ENCODE results near the gene PPP1R14B.
A peak's percentile ranks its signal among the peaks of the same experiment; 100 is the strongest.

PPP1R14B gene

DNA sequence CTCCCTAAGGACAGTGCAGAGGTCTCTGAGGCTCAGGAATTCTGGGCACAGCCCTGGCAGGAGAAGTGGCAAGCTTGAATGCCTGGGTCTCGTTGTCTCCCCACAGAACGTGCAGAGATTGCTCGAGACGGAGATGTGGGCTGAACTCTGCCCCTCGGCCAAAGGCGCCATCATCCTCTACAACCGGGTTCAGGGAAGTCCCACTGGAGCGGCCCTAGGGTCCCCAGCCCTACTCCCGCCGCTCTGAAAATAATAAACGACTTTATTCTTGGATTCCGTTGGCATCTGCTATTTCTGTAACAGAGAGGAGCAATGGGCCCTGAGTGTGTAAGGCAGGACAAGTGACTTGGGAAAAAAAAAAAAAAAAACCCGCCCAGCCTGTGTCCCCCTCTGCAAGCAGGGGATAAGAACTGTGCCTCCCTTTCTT is 17.0 kb downstream of the PPP1R14B start:
- no peak for DNase-seq

DNA sequence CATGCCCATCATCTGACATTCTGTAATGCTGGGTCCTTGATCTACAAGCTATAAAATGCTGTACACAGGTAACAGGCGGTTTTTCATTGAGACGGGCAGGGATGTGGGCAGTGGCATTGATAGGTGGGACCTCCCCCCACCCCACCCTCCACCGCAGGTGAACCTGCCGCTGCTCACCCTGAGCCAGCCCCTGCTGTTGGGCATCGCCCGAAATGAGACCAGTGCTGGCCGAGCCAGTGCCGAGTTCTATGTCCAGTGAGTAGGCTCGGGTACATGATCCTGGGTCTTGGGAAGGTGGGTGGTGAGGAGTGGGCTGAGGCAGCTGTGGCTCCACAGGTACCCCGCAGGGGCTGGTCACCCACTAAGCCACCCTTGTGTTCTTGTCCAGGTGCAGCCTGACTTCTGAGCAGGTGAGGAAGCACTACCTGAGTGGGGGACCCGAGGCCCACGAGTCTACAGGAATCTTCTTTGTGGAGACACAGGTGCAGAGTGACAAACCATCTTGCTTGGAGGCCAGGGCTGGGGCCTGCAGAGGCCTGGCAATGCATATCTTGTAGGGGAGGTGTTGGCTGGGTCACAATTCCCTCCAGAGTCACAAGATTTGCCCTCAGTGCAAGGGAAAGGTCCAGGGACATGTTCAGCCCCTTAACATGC is 17.5 kb downstream of the PPP1R14B start:
- no peak for DNase-seq

DNA sequence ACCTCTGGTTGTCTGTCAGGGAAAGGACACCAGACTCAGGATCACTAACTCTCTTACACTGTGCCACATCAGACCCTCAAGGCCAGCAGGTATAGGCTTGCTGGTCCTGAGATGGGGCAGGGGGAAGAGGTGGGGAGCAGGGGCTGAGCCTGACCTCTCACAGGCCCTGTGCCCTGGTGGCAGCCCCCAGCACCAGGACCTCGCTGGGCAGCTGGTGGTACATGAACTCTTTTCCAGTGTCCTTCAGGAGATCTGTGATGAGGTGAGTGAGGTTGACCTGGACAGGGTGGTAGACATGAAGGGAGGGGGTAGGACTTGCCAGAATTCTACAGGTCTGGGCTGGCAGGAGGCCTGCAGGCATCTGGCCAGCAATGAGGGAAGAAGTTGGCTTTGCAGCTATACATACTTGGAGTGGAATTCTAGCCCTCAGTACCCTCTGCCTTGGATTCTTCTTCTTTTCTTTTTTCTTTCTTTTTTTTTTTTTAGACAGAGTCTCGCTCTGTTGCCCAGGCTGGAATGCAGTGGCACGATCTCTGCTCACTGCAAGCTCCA is 19.3 kb downstream of the PPP1R14B start:
- DNase-seq, result no peak

DNA sequence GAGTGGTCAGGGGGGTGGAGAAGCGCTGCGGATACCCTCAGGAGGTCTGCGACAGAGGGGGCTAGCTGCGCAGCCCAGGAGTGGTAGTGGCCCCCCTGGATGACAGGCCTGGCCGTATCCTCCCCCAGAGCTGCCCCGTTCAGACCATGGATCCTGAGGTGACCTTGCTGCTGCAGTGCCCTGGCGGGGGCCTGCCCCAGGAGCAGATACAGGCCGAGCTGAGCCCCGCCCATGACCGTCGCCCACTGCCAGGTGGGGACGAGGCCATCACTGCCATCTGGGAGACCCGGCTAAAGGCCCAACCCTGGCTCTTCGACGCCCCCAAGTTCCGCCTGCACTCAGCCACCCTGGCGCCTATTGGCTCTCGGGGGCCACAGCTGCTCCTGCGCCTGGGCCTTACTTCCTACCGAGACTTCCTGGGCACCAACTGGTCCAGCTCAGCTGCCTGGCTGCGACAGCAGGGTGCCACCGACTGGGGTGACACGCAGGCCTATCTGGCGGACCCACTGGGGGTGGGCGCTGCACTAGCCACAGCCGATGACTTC is 20.2 kb downstream of the PPP1R14B start:
- DNase-seq, result peak; percentile 71

DNA sequence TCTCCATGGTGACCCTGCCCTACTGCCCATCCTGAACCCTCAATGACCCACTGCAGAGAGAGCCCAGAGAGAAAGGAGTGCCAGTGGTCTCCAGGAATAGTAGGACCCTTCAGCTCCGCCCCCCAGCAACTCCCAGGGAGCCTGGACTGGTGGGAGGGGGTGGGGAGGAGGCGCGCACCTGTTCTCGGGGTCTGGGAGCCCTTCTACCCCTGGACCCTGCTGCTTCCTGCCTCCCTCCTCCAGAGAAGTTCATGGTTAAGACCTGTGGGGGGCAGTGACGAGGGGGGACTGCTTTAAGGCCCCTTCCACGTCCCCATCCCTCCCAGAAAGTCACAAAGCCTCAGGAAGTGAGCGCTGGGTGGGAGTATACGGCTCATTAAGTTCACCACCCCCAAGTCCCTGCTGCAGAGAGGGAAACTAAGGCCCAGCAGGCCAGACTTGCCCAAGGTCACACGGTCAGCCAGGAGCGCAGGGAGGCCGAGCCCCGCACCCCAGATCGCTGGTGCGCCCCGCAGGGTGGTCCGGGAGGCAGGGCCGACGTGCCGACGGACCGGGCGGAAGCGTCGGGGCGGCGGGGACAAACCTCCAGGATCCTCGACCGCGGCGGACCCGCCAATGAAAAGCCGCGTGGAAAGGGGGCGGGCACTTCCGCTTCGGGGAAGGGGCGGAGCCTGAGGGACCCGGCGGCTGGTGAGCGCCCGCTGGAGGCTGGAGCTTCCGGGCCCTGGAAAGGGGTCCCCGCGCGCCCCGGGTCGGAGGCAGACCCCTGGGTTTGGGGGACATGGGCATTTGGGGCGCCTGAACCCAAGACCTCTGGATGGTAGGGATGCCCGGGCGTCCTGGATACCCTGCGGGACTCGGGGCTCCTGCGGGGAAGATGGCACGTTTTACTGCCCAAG is 20.9 kb downstream of the PPP1R14B start, which contains the start of the genes NUDT22 and TRPT1:
Gene NUDT22 (plus strand): TSS at position 667 of the 899 bp plus-strand sequence. CDS start 379 bp downstream, outside the sequence.
Gene TRPT1 (minus strand): TSS at position 579 of the 899 bp plus-strand sequence. CDS start 326 bp downstream, at position 253.
- DNase-seq, result peak; percentile 89

DNA sequence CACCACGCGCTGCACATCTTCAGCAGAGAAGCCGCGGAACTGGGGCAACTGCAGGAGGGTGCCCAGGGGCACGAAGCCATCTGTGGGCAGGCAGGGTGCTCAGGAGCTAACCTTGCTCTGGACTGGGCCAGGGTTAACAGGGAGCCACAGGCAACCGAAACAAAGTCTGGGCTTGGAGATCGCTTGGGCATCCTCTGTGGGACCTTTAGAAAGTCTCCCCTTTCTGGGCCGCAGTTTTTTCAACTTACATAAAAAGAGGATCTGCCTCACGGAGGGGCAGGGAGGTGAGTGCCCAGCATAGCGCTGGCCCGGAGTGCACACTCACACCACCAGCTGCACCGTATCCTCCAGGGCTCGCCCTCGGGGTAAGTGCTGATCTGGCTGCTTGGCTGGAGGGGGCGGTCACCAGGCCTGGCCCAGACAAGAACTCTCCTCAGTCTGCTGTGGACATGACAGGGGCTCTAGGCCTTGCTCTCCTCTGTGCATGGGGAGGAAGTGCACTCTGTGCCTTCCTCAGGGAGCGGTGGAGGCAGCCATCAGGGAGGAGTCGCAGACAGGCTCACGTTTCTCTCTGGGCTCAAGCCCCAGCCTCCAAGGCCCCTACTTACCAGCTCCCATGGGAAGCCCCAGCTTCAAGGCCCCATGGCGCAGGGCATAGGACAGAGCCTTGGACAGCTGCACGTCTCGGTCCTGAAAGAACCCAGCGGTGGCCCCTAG is 21.7 kb downstream of the PPP1R14B start:
- DNase-seq, result no peak

DNA sequence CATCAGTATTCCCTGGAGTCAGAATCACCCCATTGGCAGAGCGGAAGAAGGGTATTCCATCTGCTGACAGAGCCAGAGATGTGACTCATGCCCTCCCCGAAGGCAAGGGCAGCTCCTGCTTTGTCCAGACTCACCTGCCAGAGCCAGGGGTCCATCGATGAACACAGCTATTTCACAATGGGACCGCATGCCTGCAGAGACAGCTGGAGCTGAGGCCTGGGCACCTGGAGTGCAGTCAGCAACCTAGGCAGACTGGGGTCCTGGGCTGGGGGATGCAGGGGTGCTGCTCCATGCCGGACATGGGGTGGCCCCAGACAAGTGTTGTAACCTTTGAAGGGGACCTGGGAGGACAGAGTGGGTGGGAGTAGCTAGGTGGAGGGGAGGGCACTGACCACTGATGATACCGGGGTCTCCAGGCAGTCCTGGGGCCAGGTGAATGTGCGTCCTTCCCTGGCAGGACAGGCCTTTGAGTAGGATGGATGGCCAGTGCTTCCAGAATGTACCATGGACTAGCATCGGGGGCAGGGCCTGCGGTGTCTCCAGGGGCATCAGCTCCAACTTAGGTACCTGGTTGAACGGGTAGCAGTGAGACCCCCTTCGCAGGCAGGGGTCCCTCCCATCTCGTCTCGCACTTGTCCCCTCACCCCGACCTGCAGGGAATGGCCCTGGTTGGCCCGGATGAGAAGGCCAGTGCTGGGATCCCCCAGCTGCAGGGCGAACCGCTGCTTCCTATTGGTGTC is 22.4 kb downstream of the PPP1R14B start:
- no peak for DNase-seq

DNA sequence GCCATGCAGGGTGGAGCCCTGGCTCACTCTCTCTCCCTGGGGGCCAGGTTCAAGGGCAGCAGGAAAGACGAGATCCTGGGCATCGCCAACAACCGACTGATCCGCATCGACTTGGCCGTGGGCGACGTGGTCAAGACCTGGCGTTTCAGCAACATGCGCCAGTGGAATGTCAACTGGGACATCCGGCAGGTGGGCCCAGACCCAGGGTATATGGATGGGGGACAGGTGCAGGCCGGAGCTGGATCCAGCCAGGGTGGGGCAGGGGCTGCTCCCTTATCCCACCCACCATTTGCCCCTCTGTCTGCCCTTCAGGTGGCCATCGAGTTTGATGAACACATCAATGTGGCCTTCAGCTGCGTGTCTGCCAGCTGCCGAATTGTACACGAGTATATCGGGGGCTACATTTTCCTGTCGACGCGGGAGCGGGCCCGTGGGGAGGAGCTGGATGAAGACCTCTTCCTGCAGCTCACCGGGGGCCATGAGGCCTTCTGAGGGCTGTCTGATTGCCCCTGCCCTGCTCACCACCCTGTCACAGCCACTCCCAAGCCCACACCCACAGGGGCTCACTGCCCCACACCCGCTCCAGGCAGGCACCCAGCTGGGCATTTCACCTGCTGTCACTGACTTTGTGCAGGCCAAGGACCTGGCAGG is 23.6 kb downstream of the PPP1R14B start:
- DNase-seq, result no peak

DNA sequence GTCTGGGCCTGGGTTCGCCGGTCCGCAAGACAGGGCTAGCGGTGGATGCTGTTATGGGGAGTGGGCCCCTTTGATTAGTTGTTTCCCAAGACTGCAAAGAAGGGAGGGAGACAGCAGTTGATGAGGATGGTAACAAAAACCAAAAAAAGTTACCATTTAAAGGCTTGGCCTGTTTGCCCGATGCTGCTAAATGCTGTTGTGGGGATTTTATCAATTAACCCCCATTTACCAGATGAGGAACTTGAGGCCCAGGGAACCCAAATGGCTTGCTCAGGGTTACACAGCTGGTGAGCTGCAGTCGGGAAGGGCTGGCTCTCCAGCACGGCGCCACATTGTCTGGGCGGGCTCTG is 24.1 kb downstream of the PPP1R14B start:
- DNase-seq, result no peak

DNA sequence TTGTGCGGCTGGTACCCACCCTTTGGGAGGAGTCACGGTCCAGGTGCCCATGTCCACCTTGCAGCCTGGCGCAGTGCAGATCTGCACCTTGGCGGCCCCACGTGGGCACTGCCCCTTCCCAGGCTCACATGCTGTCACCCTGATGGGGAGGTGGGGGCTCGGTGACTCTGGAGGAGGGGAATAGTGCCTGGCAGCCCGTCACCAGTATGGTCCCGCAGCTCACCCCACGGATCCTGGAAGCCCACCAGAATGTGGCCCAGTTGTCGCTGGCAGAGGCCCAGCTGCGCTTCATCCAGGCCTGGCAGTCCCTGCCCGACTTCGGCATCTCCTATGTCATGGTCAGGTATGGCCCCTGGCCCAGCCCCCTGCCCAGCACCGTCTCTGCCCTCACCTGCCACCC is 25.9 kb downstream of the PPP1R14B start:
- no peak for DNase-seq

DNA sequence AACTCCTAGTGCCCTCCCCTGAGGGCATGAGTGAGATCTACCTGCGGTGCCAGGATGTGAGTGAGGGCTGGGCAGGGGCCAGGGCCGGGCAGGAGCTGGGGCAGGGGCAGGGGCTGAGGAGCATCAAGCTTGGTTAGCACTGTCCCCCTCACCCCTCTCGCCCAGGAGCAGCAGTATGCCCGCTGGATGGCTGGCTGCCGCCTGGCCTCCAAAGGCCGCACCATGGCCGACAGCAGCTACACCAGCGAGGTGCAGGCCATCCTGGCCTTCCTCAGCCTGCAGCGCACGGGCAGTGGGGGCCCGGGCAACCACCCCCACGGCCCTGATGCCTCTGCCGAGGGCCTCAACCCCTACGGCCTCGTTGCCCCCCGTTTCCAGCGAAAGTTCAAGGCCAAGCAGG is 26.5 kb downstream of the PPP1R14B start:
- DNase-seq, result no peak

DNA sequence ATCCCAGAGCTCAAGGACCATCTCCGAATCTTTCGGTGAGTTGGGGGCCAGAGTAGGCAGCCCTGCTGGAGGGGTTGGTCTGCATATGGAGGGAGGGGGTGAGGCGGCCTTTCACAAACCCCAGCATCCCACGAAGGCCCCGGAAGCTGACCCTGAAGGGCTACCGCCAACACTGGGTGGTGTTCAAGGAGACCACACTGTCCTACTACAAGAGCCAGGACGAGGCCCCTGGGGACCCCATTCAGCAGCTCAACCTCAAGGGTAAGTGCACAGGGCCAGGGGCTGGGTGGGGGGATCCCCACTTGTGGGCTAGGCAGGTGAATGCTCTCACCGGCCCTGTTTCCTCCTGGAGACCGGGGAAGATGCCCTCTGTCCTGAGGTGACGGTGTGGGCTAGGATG is 27.0 kb downstream of the PPP1R14B start:
- no peak for DNase-seq

DNA sequence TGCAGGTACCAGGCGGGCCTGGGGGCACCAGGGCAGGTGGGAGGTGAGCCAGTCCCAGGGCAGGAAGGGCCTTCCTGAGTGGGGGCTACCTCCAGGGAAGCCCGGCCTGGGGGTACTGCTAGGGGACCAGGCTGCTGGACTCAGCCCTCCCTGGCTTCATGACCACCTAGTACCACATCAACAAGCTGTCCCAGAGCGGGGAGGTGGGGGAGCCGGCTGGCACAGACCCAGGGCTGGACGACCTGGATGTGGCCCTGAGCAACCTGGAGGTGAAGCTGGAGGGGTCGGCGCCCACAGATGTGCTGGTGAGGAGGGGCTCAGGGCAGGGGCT is 27.4 kb downstream of the PPP1R14B start:
- no peak for DNase-seq

DNA sequence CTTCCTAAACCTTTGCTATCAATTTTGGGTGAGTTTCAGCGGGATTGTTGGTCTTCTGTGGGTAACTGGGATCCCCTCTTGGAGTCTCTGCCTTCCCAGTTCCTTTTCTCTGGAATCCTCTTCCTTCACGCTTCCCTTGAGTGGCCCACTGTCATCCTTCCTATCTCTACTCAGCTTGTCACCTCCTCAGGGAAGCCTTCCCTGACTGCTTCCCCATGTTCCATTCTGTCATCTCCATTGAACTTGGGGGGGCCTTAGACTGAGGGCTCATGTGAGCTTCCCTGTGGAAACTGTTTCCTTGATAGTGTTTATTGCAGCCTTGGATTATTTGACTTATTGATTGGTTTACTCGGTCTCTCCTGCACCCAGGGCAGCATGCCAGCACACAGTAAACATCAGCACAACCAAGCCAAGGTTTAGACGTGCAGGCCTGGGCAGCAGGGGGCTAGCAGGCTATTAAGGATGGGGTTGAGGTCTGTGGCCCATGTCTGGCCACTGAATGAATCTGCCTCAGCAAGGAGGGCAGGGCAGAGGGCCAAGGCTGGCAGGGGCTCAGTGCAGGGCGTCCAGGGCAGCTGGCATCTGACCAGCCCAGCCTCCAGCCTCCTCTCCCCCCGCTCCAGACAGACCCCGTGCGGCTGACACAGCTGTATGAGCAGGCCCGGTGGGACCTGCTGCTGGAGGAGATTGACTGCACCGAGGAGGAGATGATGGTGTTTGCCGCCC is 28.0 kb downstream of the PPP1R14B start:
- no peak for DNase-seq

DNA sequence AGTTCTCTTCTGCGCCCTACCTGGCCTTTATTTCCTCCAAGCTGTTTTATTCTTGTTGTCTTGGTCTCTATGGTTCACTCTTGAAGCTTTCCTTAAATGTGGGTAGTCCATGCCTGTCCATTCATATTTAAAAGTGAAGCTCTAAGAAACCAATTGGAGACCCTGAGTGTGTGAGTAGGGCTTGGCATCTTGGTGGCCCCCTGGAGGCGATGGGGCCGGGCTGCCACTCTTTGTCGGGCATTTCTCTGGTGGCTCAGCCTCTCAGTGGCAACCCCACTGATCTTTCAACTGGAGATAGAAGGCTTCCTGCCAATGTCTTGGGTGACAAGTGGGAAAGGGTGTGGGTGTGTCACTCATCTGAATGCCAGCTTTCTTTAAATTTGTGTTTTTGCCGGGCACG is 29.9 kb downstream of the PPP1R14B start:
- no peak for DNase-seq

DNA sequence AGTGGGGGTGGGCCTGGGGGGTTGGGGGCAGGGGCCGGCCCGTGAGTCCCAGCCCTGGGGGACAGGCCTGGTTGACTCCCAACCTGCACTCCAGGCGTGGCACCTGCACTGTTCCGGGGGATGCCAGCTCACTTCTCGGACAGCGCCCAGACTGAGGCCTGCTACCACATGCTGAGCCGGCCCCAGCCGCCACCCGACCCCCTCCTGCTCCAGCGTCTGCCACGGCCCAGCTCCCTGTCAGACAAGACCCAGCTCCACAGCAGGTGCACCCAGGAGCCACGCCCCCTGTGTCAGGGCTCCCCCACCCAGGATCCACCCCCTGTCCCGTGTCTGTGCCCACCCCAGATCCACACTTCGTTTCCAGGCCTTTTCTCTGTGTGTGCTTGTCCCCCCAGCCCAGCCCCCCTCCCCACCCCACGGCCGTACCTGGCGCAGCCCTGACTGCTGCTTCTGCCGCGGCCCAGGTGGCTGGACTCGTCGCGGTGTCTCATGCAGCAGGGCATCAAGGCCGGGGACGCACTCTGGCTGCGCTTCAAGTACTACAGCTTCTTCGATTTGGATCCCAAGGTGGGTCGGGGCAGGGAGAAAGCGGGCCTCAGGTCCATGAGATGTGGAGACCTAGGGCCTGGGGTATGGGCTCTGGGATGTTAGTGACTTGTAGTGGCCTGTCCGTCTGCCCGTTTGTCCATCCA is 35.4 kb downstream of the PPP1R14B start:
- no peak for DNase-seq

DNA sequence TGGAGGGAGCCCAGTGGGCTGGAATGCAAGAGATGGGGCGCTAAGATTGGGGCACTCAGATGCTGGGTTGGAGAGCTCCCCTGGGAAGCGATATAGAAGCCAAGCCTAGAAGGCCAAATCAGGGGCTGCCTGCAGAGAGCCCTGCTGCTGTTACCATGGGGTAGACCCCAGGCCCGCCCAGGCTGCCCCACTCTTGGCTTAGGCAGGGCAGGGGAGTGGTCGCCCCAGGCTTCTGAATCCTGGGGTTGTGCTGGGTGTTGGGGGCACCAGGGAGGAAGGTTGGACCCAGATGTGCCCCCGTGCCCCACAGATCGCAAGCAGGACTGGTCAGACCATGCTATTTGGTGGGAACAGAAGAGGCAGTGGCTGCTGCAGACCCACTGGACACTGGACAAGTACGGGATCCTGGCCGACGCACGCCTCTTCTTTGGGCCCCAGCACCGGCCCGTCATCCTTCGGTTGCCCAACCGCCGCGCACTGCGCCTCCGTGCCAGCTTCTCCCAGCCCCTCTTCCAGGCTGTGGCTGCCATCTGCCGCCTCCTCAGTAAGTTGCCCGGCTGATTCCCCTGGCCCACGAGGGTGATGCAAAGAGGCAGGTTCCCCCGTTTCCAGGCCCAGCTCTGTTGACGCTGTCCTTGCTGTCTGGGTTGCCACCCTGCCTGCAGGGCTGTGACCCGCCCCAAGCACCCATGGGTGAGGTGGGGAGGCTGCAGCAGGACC is 36.3 kb downstream of the PPP1R14B start:
- DNase-seq, result no peak

DNA sequence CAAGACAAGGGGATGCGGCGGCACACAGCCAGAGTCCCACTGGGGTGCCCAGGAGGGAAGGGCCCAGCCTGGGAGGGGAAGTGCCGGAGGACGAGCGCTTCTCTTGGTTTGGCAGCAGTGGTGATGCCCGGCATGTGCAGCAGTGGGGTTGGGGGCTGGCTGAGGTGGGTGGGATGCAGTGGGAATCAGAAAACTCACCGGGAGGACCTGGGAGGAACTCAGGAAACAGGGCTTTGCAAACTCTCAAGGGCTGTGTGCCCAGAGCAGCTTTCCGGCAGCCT is 37.2 kb downstream of the PPP1R14B start:
- DNase-seq, result no peak

DNA sequence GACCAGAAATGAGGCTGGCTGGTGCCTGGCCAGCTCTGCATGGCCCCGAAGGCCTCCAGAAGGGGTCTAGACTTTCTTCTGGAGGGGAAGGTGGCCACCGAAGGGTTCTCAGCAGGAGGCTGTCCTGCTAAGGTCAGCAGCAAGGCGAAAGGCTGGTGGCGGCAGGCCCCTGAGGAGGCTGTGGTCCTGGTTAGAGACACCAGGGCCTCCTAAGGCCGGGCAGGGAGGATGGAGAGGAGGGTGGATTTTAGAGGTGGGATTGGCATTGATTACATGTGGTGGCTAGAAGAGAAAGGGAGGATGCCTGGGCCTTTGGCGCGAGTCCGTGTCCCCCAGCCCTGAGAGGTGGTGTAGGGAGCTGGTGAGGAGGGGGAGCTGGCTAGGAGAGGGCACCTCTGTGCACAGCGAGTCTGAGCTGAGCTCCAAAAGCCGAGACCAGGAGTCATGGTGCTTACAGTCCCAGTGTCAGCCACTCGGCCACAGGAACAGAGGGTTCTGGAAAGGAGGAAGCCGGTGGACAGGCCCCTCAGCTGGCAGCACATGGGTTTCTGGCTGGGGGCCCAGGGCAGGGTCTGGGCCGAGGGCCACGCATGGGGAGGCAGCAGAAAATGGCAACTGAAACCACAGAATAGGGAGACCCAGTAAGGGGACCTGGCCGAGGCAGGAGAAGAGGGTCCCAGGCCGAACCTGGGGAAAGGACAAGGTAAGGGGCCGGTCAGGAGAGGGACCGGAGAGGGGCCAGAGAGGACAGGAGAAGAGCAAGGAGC is 37.8 kb downstream of the PPP1R14B start:
- DNase-seq, result no peak

Data from CD4-positive, alpha-beta T cell treated with Interleukin-10 for 1 hour (primary cell).